H9 (cell line): ENCODE results near the gene BAG3. TPM values are rescaled to one million over a fixed set of nuclear protein-coding genes. Genes with fewer than 3 reads are reported as not detected.
"Not testable (repeated sequence)": the region's sequence is repeated elsewhere in the genome, so short reads cannot be mapped to it uniquely, and the experiment has no call there.

Experiments
- DNase-seq: peaks from one replicate; pipeline ENCODE4 v3.0.0-alpha.2; 2017
- H2AFZ ChIP-seq: one replicate; pipeline ENCODE4 v1.6.1; 2013; ENCODE audit warnings: mild to moderate bottlenecking, low read length, control low read depth, moderate library complexity
- H2AK5ac ChIP-seq: 2 replicates; pipeline ENCODE4 v1.6.1; 2013; ENCODE audit warnings: low read length, control low read depth, mixed read lengths; ENCODE audit not compliant: insufficient read length
- H2BK120ac ChIP-seq: one replicate; pipeline ENCODE4 v1.6.1; 2013; ENCODE audit warnings: low read depth, mild to moderate bottlenecking, low read length, control low read depth, inconsistent platforms; ENCODE audit not compliant: poor library complexity, severe bottlenecking
- H2BK12ac ChIP-seq: 2 replicates; pipeline ENCODE4 v1.6.1; 2013; ENCODE audit warnings: low read length, control low read depth, mixed read lengths, low read depth; ENCODE audit not compliant: insufficient read length
- H2BK15ac ChIP-seq: 2 replicates; pipeline ENCODE4 v1.6.1; 2013; ENCODE audit warnings: low read depth, low read length, control low read depth
- H2BK20ac ChIP-seq: one replicate; pipeline ENCODE4 v1.6.1; 2013; ENCODE audit warnings: low read depth, mild to moderate bottlenecking, low read length, control low read depth, inconsistent platforms; ENCODE audit not compliant: poor library complexity, severe bottlenecking
- H2BK5ac ChIP-seq: 2 replicates; pipeline ENCODE4 v1.6.1; 2013; ENCODE audit warnings: low read length, control low read depth, mixed read lengths; ENCODE audit not compliant: insufficient read length
- H3K14ac ChIP-seq: 2 replicates; pipeline ENCODE4 v1.6.1; 2013; ENCODE audit warnings: low read length, control low read depth; ENCODE audit not compliant: insufficient read depth
- H3K18ac ChIP-seq: 2 replicates; pipeline ENCODE4 v1.6.1; 2013; ENCODE audit warnings: low read depth, mild to moderate bottlenecking, mixed read lengths, low read length, control low read depth; ENCODE audit not compliant: insufficient read length
- H3K23ac ChIP-seq: 2 replicates; pipeline ENCODE4 v1.6.1; 2013; ENCODE audit warnings: low read length, control low read depth, mixed read lengths, low read depth; ENCODE audit not compliant: insufficient read length
- H3K23me2 ChIP-seq: 2 replicates; pipeline ENCODE4 v1.6.1; 2013; ENCODE audit warnings: low read depth, mild to moderate bottlenecking, mixed read lengths, low read length, control low read depth; ENCODE audit not compliant: insufficient read length, poor library complexity, severe bottlenecking
- H3K27ac ChIP-seq: 2 replicates; pipeline ENCODE4 v1.5.1; 2013; ENCODE audit warnings: low read length, control low read depth, mixed read lengths, low read depth; ENCODE audit not compliant: insufficient read length
- H3K27me3 ChIP-seq: 2 replicates; pipeline ENCODE4 v1.6.1; 2013; ENCODE audit warnings: low read length, control low read depth, inconsistent platforms; ENCODE audit not compliant: insufficient read depth
- H3K4ac ChIP-seq: 2 replicates; pipeline ENCODE4 v1.6.1; 2013; ENCODE audit warnings: low read depth, mild to moderate bottlenecking, control low read depth, inconsistent platforms, low read length, moderate library complexity
- H3K4me1 ChIP-seq: 2 replicates; pipeline ENCODE4 v1.6.1; 2013; ENCODE audit warnings: low read length, control low read depth, inconsistent platforms; ENCODE audit not compliant: insufficient read depth
- H3K4me2 ChIP-seq: 2 replicates; pipeline ENCODE4 v1.6.1; 2013; ENCODE audit warnings: low read length, control low read depth, mixed read lengths; ENCODE audit not compliant: insufficient read length, insufficient read depth
- H3K56ac ChIP-seq: 2 replicates; pipeline ENCODE4 v1.6.1; 2013; ENCODE audit warnings: low read depth, mild to moderate bottlenecking, mixed read lengths, low read length, control low read depth; ENCODE audit not compliant: insufficient read length
- H3K79me1 ChIP-seq: 2 replicates; pipeline ENCODE4 v1.6.1; 2013; ENCODE audit warnings: low read depth, mild to moderate bottlenecking, moderate library complexity, low read length, control low read depth, inconsistent platforms; ENCODE audit not compliant: insufficient read depth, poor library complexity, severe bottlenecking
- H3K79me2 ChIP-seq: 2 replicates; pipeline ENCODE4 v1.6.1; 2013; ENCODE audit warnings: low read length, control low read depth, inconsistent platforms; ENCODE audit not compliant: insufficient read depth
- H3K9ac ChIP-seq: 2 replicates; pipeline ENCODE4 v1.6.1; 2013; ENCODE audit warnings: low read length, control low read depth, mixed read lengths; ENCODE audit not compliant: insufficient read length; ENCODE audit errors: extremely low read depth
- H3K9me3 ChIP-seq: one replicate; pipeline ENCODE4 v1.6.1; 2013; ENCODE audit warnings: low read depth, low read length, inconsistent platforms; ENCODE audit not compliant: control insufficient read depth
- H3T11ph ChIP-seq: one replicate; pipeline ENCODE4 v1.6.1; 2013; ENCODE audit warnings: mild to moderate bottlenecking, low read length, control low read depth, inconsistent platforms
- H4K20me1 ChIP-seq: one replicate; pipeline ENCODE4 v1.6.1; 2013; ENCODE audit not compliant: control insufficient read depth, insufficient read length, insufficient read depth
- H4K5ac ChIP-seq: 2 replicates; pipeline ENCODE4 v1.6.1; 2013; ENCODE audit warnings: low read depth, mild to moderate bottlenecking, mixed read lengths, low read length, control low read depth; ENCODE audit not compliant: insufficient read length
- H4K8ac ChIP-seq: replicated peaks from 2 replicates; pipeline ENCODE4 v1.6.1; 2013; ENCODE audit warnings: low read length, control low read depth, mixed read lengths, low read depth; ENCODE audit not compliant: insufficient read length
- H4K91ac ChIP-seq: 2 replicates; pipeline ENCODE4 v1.6.1; 2013; ENCODE audit warnings: low read depth, mild to moderate bottlenecking, moderate library complexity, mixed read lengths, low read length, control low read depth; ENCODE audit not compliant: insufficient read length
- H3K27ac Mint-ChIP-seq, 3 experiments: 2 replicates in 2 of 3; 3 replicates in 1 of 3; pipeline ENCODE4 v1.8.0; 2020 to 2021; ENCODE audit warnings: mixed read lengths in 3 of 3, mild to moderate bottlenecking in 1 of 3, moderate library complexity in 1 of 3
- H3K27me3 Mint-ChIP-seq: 2 replicates; pipeline ENCODE4 v1.8.0; 2021; ENCODE audit warnings: low read depth, mild to moderate bottlenecking, moderate library complexity, mixed read lengths
- H3K36me3 Mint-ChIP-seq, 3 experiments: 2 replicates in 2 of 3; 3 replicates in 1 of 3; pipeline ENCODE4 v1.8.0; 2020 to 2021; ENCODE audit warnings: low read depth in 3 of 3, mixed read lengths in 3 of 3; ENCODE audit not compliant: insufficient read depth in 1 of 3
- H3K4me1 Mint-ChIP-seq, 2 experiments: 2 replicates each; pipeline ENCODE4 v1.8.0; 2020; ENCODE audit warnings: mixed read lengths in 2 of 2
- H3K4me3 Mint-ChIP-seq, 2 experiments: 2 replicates in 1 of 2; 3 replicates in 1 of 2; pipeline ENCODE4 v1.8.0; 2020 to 2021; ENCODE audit warnings: mild to moderate bottlenecking in 2 of 2, mixed read lengths in 2 of 2, moderate library complexity in 1 of 2
- H3K9me3 Mint-ChIP-seq, 2 experiments: 2 replicates in 1 of 2; 3 replicates in 1 of 2; pipeline ENCODE4 v1.8.0; 2020; ENCODE audit warnings: mild to moderate bottlenecking in 2 of 2, mixed read lengths in 2 of 2, moderate library complexity in 1 of 2
- WGBS: extraction: QIAGEN DNeasy Blood & Tissue Kit; methylation state at CpG from one replicate; pipeline ENCODE4 v1.1.7; 2013; ENCODE audit warnings: missing lambda C conversion rate, low lambda C conversion rate, mixed read lengths; ENCODE audit not compliant: insufficient read length; ENCODE audit errors: extremely low coverage; 5-methylcytosine and 5-hydroxymethylcytosine counted together
- total RNA-seq: library from RNA; stranded (reverse); gene quantifications from 2 replicates; pipeline ENCODE4 v1.2.1, GENCODE V29; 2021

The BAG3 gene
- total RNA-seq, 1 experiment from 2014 or later, result 11.4 TPM

- not testable (repeated sequence) for H3K14ac ChIP-seq, H2AK5ac ChIP-seq
Measured at GRCh38 chr10:119710935-119711334, 59.8 kb downstream of the BAG3 start.

More at GRCh38 chr10:119710935-119711334, 59.8 kb downstream of the BAG3 start:
- not testable (repeated sequence) for H3K4me3 Mint-ChIP-seq, H3K23ac ChIP-seq, H3K79me1 ChIP-seq, H2AFZ ChIP-seq, H3K27ac ChIP-seq, H3K27me3 Mint-ChIP-seq, H3K4ac ChIP-seq, H3K4me1 ChIP-seq, H2BK20ac ChIP-seq, H3K9ac ChIP-seq, H3T11ph ChIP-seq, DNase-seq, H4K5ac ChIP-seq, H2BK120ac ChIP-seq, H3K27me3 ChIP-seq, H4K20me1 ChIP-seq, H4K8ac ChIP-seq, H3K18ac ChIP-seq, H2BK12ac ChIP-seq, H3K79me2 ChIP-seq, H3K27ac Mint-ChIP-seq, H2BK15ac ChIP-seq, H3K23me2 ChIP-seq, H3K56ac ChIP-seq, H3K4me2 ChIP-seq, H2BK5ac ChIP-seq, H4K91ac ChIP-seq, H3K9me3 ChIP-seq
- peaks cover 43 to 52% of the 10 kb centered on the region in 2 experiments for H3K9me3 Mint-ChIP-seq
- H3K4me1 Mint-ChIP-seq, result peaks cover 12 to 18% of the 10 kb centered on the region in 2 experiments
- WGBS, result no CpG with 5 or more reads among the region's 1 CpG
- H3K36me3 Mint-ChIP-seq, result peaks cover 15 to 41% (median 19%) of the 10 kb centered on the region in 3 experiments
